OCI-LY3 (cell line): ENCODE measurements around the gene CLIP2.
"Not testable (repeated sequence)": the region's sequence is repeated elsewhere in the genome, so short reads cannot be mapped to it uniquely, and the experiment has no call there.

Experiments used
- EZH2phosphoT487 ChIP-seq: fragments of 200-600 bp; shearing (Covaris generic); IDR thresholded peaks from 2 replicates; pipeline ENCODE4 v1.6.1; 2018; ENCODE audit warnings: antibody characterized with exemption, mixed run types, low read depth
- TF ChIP-seq, protein P1 (sequence below): fragments of 200-600, 300-600 bp; sonication (generic); IDR thresholded peaks from 2 replicates; pipeline ENCODE4 v1.5.1; 2014; ENCODE audit warnings: antibody characterized with exemption, low read length, low read depth

- TF ChIP-seq, protein P1, sequence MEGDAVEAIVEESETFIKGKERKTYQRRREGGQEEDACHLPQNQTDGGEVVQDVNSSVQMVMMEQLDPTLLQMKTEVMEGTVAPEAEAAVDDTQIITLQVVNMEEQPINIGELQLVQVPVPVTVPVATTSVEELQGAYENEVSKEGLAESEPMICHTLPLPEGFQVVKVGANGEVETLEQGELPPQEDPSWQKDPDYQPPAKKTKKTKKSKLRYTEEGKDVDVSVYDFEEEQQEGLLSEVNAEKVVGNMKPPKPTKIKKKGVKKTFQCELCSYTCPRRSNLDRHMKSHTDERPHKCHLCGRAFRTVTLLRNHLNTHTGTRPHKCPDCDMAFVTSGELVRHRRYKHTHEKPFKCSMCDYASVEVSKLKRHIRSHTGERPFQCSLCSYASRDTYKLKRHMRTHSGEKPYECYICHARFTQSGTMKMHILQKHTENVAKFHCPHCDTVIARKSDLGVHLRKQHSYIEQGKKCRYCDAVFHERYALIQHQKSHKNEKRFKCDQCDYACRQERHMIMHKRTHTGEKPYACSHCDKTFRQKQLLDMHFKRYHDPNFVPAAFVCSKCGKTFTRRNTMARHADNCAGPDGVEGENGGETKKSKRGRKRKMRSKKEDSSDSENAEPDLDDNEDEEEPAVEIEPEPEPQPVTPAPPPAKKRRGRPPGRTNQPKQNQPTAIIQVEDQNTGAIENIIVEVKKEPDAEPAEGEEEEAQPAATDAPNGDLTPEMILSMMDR, result not testable (repeated sequence)
- not testable (repeated sequence) for TF ChIP-seq EZH2phosphoT487
Measured at GRCh38 chr7:74402668-74403067, 113.5 kb downstream of the CLIP2 start.
